ENCODE measurements around the gene GPR153.
"Not testable (repeated sequence)": the region's sequence is repeated elsewhere in the genome, so short reads cannot be mapped to it uniquely, and the experiment has no call there.

GPR153 gene

GRCh38 chr1:6233376-6233775 lies 27.5 kb downstream of the GPR153 start:
- no peak for DNase-seq (ENCODE audit: low spot score)

- DNase-seq (ENCODE audit: low spot score) = no peak
Observed at GRCh38 chr1:6225651-6226050, 35.2 kb downstream of the GPR153 start.

GRCh38 chr1:6224718-6225117 lies 36.2 kb downstream of the GPR153 start:
- no peak for DNase-seq (ENCODE audit: low spot score)

GRCh38 chr1:6223617-6224016 lies 37.3 kb downstream of the GPR153 start:
- no peak for DNase-seq (ENCODE audit: low spot score)

- no peak for DNase-seq (ENCODE audit: low spot score)
Observed at GRCh38 chr1:6222636-6223035, 38.3 kb downstream of the GPR153 start.

GRCh38 chr1:6221210-6221784 lies 39.6 kb downstream of the GPR153 start:
- DNase-seq (ENCODE audit: low spot score) = no peak

GRCh38 chr1:6220236-6220635 lies 40.7 kb downstream of the GPR153 start:
- no peak for DNase-seq (ENCODE audit: low spot score)

- not testable (repeated sequence) for DNase-seq (ENCODE audit: low spot score)
Observed at GRCh38 chr1:6219641-6220040, 41.3 kb downstream of the GPR153 start.

GRCh38 chr1:6218375-6219164 lies 42.3 kb downstream of the GPR153 start:
- DNase-seq (ENCODE audit: low spot score) = no peak

GRCh38 chr1:6212193-6212959 lies 48.5 kb downstream of the GPR153 start:
- DNase-seq (ENCODE audit: low spot score) = no peak

- no peak for DNase-seq (ENCODE audit: low spot score)
Observed at GRCh38 chr1:6211731-6212130, 49.2 kb downstream of the GPR153 start.

GRCh38 chr1:6210591-6211355 lies 50.1 kb downstream of the GPR153 start:
- no peak for DNase-seq (ENCODE audit: low spot score)

GRCh38 chr1:6209661-6210580 lies 51.0 kb downstream of the GPR153 start:
- no peak for DNase-seq (ENCODE audit: low spot score)

GRCh38 chr1:6208723-6209660 lies 51.9 kb downstream of the GPR153 start:
- no peak for DNase-seq (ENCODE audit: low spot score)

- no peak for DNase-seq (ENCODE audit: low spot score)
Observed at GRCh38 chr1:6207921-6208320, 53.0 kb downstream of the GPR153 start.

- DNase-seq (ENCODE audit: low spot score) = no peak
Observed at GRCh38 chr1:6207075-6207885, 53.6 kb downstream of the GPR153 start.

GRCh38 chr1:6206520-6206855 lies 54.4 kb downstream of the GPR153 start:
- DNase-seq (ENCODE audit: low spot score) = no peak

GRCh38 chr1:6205849-6206519 lies 54.9 kb downstream of the GPR153 start, which contains the start of gene RNF207:
TSS of gene RNF207 (plus strand) at chr1:6206119. CDS start at chr1:6206536, 417 bp downstream.
- DNase-seq (ENCODE audit: low spot score) = no peak

- no peak for DNase-seq (ENCODE audit: low spot score)
Observed at GRCh38 chr1:6202256-6202655, 58.6 kb downstream of the GPR153 start.
